Hematopoietic multipotent progenitor cell treated with erythropoietin and hydrocortisone succinate and interleukin-3 and kit ligand, for 8 days (in vitro differentiated cells): ENCODE data around the gene WDR31.
A peak's percentile ranks its signal among the peaks of the same experiment; 100 is the strongest.

Source experiments
- DNase-seq: peaks from one replicate; pipeline ENCODE4 v3.0.0-alpha.2; 2015

WDR31 gene

DNA sequence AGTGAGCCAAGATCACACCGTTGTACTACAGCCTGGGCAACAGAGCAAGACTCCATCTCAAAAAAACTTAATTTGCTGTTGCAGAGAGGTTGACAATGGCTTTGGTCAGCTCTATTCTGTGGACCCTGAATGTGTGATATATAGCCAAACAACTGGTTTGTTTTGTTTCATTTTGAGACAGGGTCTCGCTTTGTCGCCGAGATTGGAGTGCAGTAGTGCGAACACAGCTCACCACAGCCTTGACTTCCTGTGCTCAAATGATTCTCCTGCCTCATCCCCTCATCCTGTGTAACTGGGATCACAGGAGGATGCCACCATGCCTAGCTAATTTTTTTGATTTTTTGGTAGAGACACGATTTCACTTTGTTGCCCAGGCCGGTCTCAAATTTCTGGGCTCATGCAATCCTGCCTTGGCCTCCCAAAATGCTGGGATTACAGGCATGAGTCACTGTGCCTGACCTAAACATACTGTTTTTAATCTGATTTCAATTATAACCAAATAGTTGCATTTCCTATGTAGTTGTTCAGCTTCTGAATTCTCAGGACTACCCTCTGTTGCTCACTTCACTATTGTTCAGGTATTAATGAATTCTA lies 46.7 kb downstream of the WDR31 start:
- no peak for DNase-seq

DNA sequence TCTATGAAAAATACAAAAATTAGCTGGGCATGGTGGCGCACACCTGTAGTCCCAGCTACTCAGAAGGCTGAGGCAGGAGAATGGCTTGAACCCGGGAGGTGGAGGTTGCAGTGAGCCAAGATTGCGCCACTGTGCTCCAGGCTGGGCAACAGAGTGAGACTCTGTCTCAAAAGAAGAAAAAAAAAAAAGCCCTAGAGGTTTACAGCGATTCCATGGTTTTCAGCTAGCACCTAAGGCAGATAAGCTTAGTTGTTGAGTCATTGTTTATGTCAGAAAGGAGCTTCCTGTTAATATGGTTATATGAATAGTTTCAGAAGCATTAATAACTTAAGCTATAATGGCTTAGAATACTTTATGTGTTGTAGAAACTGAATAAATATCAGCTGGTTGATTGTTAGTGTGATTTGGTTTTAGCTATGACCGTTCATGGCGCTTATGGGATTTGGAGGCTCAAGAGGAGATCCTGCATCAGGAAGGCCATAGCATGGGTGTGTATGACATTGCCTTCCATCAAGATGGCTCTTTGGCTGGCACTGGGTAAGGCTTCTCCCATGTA lies 49.9 kb downstream of the WDR31 start:
- no peak for DNase-seq

DNA sequence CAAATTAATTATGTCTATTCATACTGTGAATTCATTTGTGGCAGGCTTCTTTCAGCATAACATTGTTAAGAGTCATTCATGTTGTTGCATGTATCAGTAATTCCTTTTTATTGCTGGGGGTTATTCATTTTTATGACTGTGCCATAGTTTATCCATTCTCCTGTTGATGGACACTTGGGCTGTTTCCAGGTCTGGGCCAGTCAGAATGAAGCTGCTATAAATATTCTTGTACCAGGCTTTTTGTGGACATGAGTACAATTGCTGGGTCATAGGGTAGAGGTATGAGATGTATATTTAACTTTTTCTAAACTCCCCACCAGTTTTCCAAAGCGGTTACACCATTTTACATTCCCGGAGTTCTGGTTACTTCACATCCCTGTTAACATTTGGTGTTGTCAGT lies 51.0 kb downstream of the WDR31 start:
- no peak for DNase-seq

DNA sequence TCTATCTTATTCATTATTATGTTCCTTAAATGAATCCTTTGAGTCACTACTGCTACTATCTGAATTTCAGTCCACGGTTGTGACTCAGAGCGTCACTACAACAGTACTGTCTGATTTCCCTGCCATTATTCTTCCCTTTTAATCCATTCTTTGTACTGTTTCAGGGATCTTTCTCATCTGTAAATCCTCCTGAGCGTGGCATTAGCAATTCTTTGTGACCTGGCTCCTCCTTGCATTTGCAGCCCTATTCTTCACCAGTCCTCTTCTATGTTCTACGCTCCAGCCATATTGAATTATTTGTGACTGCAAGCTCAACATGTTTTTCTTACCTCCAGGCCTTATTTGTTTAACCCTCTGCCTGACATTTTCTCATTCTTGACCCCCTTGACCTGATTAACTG lies 58.7 kb downstream of the WDR31 start:
- DNase-seq = no peak

DNA sequence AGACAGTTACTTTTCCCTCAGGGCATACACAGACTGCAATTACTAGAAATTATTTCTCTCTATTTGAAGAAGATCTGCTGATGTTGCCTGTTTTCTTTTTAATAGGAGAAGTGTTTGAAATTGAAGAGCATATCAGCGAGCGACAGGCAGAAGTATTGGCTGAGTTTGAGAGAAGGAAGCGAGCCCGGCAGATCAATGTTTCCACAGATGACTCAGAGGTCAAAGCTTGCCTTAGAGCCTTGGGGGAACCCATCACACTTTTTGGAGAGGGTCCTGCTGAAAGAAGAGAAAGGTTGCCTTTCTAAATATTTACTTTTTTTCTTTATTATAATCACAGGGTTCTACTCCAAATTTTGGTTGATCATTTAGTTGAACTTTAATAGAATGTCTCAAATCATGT lies 61.2 kb downstream of the WDR31 start:
- DNase-seq = no peak

DNA sequence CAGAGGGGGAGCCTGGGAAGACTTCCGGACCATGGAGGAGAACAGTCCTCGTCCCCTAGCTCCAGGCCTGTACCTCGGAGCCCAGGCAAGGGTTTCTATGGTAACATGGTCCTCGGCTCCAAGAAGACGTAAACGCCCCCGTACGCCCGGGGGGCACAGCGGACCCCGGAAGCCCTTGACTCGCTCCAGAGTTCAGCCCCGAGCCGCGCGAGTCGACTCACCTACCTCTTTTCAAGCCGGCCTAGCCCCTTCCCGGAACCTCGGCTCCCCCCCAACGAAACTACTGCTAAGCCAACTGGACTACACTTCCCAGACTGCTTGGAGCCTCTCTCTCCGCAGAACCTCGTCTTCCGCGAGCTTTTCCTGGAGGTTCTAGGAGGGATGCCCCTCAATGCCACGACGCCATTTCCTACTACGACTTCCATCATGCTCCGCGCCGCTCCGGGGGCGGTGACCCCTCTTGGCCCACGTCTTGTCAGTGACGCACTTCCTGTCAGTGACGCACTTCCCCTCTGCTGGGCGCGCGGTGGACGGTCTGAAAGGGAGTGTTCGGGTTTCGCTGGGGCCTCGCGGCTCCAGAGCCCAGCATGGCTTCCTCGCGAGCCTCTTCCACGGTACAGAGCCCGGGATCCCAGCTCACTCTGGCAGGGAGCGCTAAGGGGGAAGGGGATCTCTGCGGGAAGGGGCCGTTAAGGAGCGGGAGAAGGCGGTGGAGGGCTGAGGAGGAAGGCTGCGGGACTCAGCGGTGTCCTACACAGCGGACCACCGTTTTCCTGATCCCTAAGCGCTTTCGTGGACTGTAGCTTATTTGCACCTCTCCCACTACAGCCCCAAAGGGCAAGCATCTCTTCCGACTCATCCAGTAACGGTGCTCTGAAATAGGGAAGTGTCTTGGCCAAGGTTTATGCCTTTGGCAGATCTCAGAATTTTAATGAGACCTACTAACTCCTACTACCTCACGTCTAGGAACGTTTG lies 64.6 kb downstream of the WDR31 start, which contains the start of the genes CDC26 and PRPF4:
CDC26 (minus strand) TSS at position 416 of the 975 bp plus-strand sequence. CDS start 3,065 bp downstream, outside the sequence.
PRPF4 (plus strand) TSS at position 502 of the 975 bp plus-strand sequence; CDS start at position 588, 86 bp downstream.
- DNase-seq = peak; percentile 99

DNA sequence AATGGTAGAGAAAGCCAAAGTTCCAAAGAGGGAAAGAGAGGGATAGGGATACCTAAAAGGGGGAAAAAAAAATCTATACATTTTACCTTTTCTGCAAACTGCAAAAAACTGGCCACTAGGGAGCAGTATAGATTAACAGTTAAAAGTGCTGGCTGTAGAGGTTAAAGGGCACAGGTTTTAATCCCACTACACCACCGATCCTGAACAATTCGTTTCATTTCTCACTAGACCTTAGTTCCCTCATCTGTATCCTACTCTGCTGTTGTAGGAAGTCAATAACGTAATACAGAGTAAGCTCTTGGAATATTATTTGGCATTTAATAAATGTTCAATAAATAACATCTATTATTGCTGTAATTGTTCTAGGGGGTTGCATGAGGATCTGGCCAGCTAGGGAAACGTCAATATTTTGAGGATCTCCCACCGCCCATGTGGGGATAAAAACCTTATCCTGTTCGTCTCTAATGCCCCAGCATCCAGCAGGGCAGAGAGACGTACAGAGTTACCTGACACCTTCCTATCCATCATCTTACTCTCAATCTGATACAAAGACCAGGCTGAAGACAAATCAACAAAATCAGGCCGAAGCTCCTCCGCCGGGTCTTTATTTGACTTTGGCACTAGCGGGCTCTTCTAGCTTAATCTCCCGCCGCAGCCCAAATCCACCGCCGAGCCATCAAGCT lies 65.5 kb downstream of the WDR31 start:
- peak; percentile 82 for DNase-seq

DNA sequence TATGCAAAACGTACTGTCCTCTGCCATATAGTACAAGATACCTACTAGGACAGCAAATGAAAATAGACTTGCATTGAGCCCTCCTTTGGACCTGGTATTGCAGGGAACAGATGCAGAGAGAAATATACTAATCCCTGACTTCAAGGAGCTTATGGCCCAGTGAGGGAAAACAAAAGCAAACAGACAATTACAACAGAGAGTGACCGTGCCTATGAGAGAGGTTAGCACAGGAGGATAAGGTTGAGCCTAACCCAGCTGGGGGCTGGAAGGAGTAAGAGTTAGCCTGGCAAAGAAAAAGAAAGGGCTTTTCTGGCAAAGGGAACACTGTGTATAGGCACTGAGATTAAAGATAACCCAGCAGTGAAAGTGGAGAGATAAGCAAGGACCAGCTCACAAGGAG lies 70.2 kb downstream of the WDR31 start:
- peak; percentile 44 for DNase-seq

DNA sequence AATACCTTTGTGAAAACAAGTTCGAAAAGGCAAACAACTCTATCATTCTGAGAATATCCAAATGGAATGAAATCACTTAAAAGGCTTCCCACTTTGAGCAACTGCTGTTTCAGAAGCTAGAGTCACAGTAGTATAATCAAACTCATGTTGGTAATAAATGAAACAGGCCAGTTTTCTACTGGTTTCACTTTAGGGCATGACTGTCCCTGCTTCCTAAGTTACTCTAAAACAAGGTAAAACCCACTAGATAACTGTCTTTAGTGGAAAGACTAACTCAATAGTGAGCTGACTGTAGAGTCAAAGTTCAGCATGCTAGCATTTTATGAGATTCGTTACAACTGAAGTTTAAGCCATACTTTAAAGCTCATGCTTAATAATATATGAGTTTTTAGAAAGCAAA lies 70.7 kb downstream of the WDR31 start:
- peak; percentile 6 for DNase-seq

DNA sequence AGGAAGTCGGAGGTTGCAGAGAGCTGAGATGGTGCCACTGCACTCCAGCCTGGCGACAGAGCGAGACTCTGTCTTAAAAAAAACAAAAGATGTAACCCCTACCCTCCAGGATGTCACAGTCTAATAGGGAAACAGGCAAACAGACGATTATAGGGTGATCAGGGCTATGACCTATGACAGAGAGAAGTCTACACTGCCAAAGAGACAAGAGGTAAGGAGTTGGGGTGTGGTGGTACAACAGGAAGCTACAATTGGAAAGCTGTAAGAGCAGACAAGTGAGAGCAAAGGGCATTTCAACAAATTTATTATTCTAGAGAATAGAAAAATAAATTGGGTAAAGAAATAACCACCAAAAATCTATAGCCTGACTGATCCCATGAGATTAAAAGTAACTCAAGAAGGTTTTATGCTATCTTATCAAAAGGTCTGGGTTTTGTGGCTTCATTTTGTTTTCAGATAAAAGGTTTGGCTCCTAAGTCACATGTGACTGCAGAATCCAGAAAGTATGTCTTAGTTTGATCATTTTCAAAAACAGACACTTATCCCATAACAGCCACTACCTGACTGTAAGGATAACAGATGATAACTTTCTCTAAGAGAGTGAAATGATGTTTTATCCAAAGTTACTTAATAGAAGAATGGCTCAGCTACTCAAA lies 72.0 kb downstream of the WDR31 start:
- DNase-seq = peak; percentile 93

DNA sequence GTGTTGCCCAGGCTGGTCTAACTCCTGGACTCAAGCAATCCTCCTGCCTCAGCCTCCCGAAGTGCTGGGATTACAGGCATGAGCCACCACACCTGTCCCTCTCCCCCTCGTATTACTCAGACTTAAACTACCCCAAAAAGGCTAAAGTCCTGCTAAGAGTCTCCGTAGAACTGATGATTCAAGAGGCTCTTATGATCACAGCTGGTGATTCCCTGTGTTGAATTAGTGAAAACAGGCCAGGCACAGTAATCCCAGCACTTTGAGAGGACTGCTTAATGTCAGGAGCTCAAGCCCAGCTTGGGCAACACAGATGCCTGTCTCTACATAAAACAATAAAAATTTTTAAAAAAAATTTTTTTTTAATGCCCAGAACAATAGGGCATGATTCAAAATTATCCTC lies 73.9 kb downstream of the WDR31 start:
- no peak for DNase-seq
